Peyer's patch (tissue), 4 donors: Measurements from ENCODE around the gene ITPR1. TPM values are rescaled to one million over a fixed set of nuclear protein-coding genes. Genes with fewer than 3 reads are reported as not detected.

Experiments
- DNase-seq, 3 donors: peaks; one replicate each; pipeline ENCODE4 v3.0.0-alpha.2; 2017 to 2019
- H3K27ac ChIP-seq, 4 donors: fragments of 200-600 bp; sonication (generic); one replicate each; pipeline ENCODE4 v1.5.1; 2016 to 2019
- H3K27me3 ChIP-seq, 2 donors: fragments of 200-600 bp; sonication (generic); one replicate each; pipeline ENCODE4 v1.5.1; 2019
- H3K36me3 ChIP-seq, 3 donors: fragments of 200-600 bp; sonication (generic); one replicate each; pipeline ENCODE4 v1.5.1; 2016 to 2019
- H3K4me1 ChIP-seq, 4 donors: fragments of 200-600 bp; sonication (generic); one replicate each; pipeline ENCODE4 v1.5.1; 2016 to 2019
- H3K4me3 ChIP-seq, 4 donors: fragments of 200-600 bp; sonication (generic); 1 replicate in 3 of 4; 2 replicates in 1 of 4; pipeline ENCODE4 v1.5.1; 2016 to 2019; ENCODE audit warnings: mild to moderate bottlenecking in 1 of 4
- H3K9me3 ChIP-seq, 4 donors: fragments of 200-600 bp; sonication (generic); one replicate each; pipeline ENCODE4 v1.5.1; 2016 to 2019; ENCODE audit warnings: mild to moderate bottlenecking in 1 of 4
- CTCF ChIP-seq, 6 experiments: fragments of 450-650 bp in 4 of 6; fragments of 200-600 bp in 2 of 6; sonication (generic) in 1 of 6; IDR thresholded peaks; one replicate each; pipeline ENCODE4 v1.5.1; 2017 to 2019; ENCODE audit warnings: antibody characterized with exemption in 6 of 6, mild to moderate bottlenecking in 3 of 6, moderate library complexity in 1 of 6
- POLR2A ChIP-seq, 2 donors: fragments of 450-650 bp; IDR thresholded peaks; one replicate each; pipeline ENCODE4 v1.5.1; 2017; ENCODE audit warnings: antibody characterized with exemption in 2 of 2, mild to moderate bottlenecking in 2 of 2, moderate library complexity in 2 of 2
- total RNA-seq, 4 donors: library from RNA; depleted of rRNA; stranded (reverse); fragments of >200 nt; gene quantifications; one replicate each; pipeline ENCODE4 v1.1.0, GENCODE V29; 2016

The ITPR1 gene
- total RNA-seq, 4 donors from 2014 or later, result 13.3 to 142 (median 22.7) TPM

GRCh38 chr3:4564270-4564669 is 71.1 kb downstream of the ITPR1 start:
- H3K4me3 ChIP-seq, result no peak overlapping the region
- no peaks in the 10 kb centered on the region for H3K36me3 ChIP-seq
- no peak overlapping the region for H3K27ac ChIP-seq
- H3K4me1 ChIP-seq, result no peaks in the 10 kb centered on the region
- H3K9me3 ChIP-seq, result no peaks in the 10 kb centered on the region
- H3K27me3 ChIP-seq, result no peaks in the 10 kb centered on the region
- no peak for DNase-seq
- TF ChIP-seq CTCF (IDR thresholded peaks at IDR 0.05) (no peak), POLR2A (IDR thresholded peaks at IDR 0.05) (no peak)

- Histone ChIP-seq H3K4me3 (no peak overlapping the region), H3K36me3 (no peaks in the 10 kb centered on the region), H3K9me3 (no peaks in the 10 kb centered on the region), H3K27me3 (no peaks in the 10 kb centered on the region), H3K4me1 (no peaks in the 10 kb centered on the region), H3K27ac (no peak overlapping the region)
- no peak for TF ChIP-seq CTCF (IDR thresholded peaks at IDR 0.05)
- no peak for TF ChIP-seq POLR2A (IDR thresholded peaks at IDR 0.05)
- no peak for DNase-seq
These were observed 71.9 kb downstream of the ITPR1 start for GRCh38 chr3:4564928-4565586.

GRCh38 chr3:4565809-4566501 is 72.8 kb downstream of the ITPR1 start:
- TF ChIP-seq POLR2A (IDR thresholded peaks at IDR 0.05) (no peak), CTCF (IDR thresholded peaks at IDR 0.05) (no peak)
- no peaks in the 10 kb centered on the region for H3K27me3 ChIP-seq
- H3K4me3 ChIP-seq, result no peak overlapping the region
- H3K27ac ChIP-seq, result no peak overlapping the region
- DNase-seq, result no peak
- no peaks in the 10 kb centered on the region for H3K9me3 ChIP-seq
- H3K4me1 ChIP-seq, result no peaks in the 10 kb centered on the region
- no peaks in the 10 kb centered on the region for H3K36me3 ChIP-seq

GRCh38 chr3:4568841-4569240 is 75.7 kb downstream of the ITPR1 start:
- H3K27me3 ChIP-seq, result no peaks in the 10 kb centered on the region
- H3K9me3 ChIP-seq, result no peaks in the 10 kb centered on the region
- H3K27ac ChIP-seq, result no peak overlapping the region
- H3K4me3 ChIP-seq, result no peak overlapping the region
- DNase-seq, result no peak
- TF ChIP-seq POLR2A (IDR thresholded peaks at IDR 0.05) (no peak), CTCF (IDR thresholded peaks at IDR 0.05) (no peak)
- no peaks in the 10 kb centered on the region for H3K4me1 ChIP-seq
- no peaks in the 10 kb centered on the region for H3K36me3 ChIP-seq

GRCh38 chr3:4570840-4571621 is 77.9 kb downstream of the ITPR1 start:
- no peak for DNase-seq
- H3K4me3 ChIP-seq, result no peak overlapping the region
- H3K36me3 ChIP-seq, result no peaks in the 10 kb centered on the region
- H3K27ac ChIP-seq, result no peak overlapping the region
- H3K4me1 ChIP-seq, result no peaks in the 10 kb centered on the region
- H3K27me3 ChIP-seq, result no peaks in the 10 kb centered on the region
- TF ChIP-seq CTCF (IDR thresholded peaks at IDR 0.05) (no peak), POLR2A (IDR thresholded peaks at IDR 0.05) (no peak)
- no peaks in the 10 kb centered on the region for H3K9me3 ChIP-seq
